Skin epidermis (tissue), 12 donors: ENCODE data around the gene ZSCAN4.

ENCODE experiments used
- H3K27ac ChIP-seq, 21 experiments: fragments of 200-600 bp; sonication (generic) in 11 of 21; one replicate each; pipeline ENCODE4 v1.5.0; 2020; ENCODE audit warnings: mild to moderate bottlenecking in 3 of 21, inconsistent platforms in 2 of 21, moderate library complexity in 2 of 21
- H3K4me3 ChIP-seq, 7 experiments: fragments of 200-600 bp; sonication (generic) in 2 of 7; one replicate each; pipeline ENCODE4 v1.5.0; 2020; ENCODE audit warnings: inconsistent platforms in 2 of 7, mild to moderate bottlenecking in 2 of 7, moderate library complexity in 1 of 7

Gene ZSCAN4, protein sequence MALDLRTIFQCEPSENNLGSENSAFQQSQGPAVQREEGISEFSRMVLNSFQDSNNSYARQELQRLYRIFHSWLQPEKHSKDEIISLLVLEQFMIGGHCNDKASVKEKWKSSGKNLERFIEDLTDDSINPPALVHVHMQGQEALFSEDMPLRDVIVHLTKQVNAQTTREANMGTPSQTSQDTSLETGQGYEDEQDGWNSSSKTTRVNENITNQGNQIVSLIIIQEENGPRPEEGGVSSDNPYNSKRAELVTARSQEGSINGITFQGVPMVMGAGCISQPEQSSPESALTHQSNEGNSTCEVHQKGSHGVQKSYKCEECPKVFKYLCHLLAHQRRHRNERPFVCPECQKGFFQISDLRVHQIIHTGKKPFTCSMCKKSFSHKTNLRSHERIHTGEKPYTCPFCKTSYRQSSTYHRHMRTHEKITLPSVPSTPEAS

DNA sequence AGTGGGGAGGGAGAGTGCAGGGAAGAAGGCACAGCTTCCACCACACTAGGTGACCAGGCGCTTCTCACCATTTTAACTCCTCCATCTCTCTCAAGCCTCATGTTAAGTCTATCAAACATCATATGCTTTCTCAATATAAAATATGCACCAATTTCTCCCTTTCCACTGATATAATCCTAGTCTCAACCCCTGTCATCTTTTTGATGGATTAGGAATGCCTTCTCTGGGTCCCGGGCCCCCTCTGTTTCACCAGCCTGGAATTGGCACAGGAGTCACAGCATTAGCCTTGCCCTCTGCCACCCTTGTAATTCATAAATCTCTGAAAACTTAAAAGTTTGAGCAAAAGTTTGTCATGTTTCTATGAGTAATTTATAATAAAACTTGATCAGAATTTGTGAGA, at the start of gene ZSCAN4:
Gene ZSCAN4, plus strand, starts transcription at position 301 of the 400 bp plus-strand sequence. CDS start 7,211 bp downstream, outside the sequence.
- no peak within 1 kb of the TSS for H3K4me3 ChIP-seq
- H3K27ac ChIP-seq: no peak within 1 kb of the TSS

DNA sequence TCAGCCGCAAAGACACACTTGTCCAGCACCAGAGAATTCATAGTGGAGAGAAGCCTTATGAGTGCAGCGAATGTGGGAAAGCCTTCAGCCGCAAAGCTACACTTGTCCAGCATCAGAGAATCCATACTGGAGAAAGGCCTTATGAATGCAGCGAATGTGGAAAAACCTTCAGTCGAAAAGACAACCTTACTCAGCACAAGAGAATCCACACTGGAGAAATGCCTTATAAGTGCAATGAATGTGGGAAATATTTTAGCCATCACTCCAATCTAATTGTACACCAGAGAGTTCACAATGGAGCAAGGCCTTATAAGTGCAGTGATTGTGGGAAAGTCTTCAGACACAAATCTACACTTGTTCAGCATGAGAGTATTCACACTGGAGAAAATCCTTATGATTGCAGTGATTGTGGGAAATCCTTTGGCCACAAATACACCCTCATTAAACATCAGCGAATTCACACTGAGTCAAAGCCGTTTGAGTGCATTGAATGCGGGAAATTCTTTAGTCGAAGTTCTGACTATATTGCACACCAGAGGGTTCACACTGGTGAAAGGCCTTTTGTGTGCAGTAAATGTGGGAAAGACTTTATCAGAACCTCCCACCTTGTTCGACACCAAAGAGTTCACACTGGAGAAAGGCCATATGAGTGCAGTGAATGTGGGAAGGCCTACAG, 47.9 kb upstream of the ZSCAN4 start:
- no peak overlapping the region for H3K27ac ChIP-seq
- H3K4me3 ChIP-seq: no peak overlapping the region

DNA sequence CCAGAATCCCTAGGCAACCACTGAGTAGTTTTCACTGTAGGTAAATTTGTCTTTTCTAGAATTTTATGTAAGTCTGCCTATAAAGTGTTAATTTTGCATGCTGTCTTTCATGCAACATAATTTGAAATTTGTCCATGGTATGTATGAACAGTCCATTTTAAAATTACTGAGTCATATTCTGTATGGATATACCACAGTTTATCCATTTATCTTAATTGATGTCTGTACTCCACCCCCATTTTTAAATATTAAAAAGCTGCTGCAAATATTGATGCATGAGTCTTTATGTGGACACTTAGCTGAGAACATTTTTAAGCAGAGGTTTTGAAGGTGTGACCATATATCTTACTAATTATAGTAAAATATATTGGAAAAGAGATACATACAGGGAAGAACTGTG, 45.6 kb upstream of the ZSCAN4 start:
- Histone ChIP-seq H3K4me3 (no peak overlapping the region), H3K27ac (no peak overlapping the region)

DNA sequence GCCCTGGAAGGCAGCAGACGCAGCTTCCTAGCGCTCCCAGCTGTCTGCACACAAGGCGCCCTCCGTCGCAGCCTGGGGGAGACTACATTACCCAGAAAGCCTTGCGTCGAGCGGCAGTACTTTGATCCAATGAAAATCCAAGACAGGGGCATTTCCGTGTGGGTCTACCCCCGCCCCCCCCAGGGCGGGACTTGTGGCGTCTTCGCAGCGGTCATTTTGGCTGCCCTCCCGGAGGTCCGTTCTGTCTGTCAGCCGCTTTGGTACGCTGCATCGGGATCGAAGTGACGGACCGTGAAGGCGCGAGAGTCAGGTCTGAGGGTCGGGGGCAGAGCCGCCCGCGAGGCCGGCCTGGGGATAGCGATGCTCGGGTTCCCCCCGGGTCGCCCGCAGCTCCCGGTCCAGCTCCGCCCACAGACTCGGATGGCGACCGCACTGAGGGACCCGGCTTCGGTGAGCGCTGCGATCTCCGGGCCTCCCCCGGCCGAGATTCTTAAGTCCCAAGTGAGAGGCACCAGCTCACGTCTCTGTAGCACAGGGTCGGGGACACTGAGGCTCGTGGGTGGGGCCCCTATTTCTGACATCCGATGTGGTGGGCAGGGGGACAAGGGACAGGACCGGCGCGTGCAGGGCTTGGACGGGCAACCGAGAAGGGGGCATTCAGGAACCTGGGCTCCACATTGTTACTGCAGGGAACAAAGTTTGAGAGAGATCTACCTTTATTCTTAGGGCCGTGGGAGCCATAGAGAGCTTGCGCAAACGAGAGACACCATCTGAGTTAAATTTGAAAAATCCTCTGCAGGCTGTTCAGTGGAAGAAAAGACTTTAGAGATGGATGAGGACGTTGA, 35.5 kb upstream of the ZSCAN4 start, which contains the start of gene ZNF211:
Gene ZNF211, plus strand, starts transcription at position 182 of the 845 bp plus-strand sequence. Its CDS starts 179 bp downstream, at position 361.
- Histone ChIP-seq H3K4me3 (peak within 1 kb of the TSS; percentile 68 to 98 (median 91)), H3K27ac (peak within 1 kb of the TSS in 20 of 21 experiments; percentile 49 to 87 (median 78))

DNA sequence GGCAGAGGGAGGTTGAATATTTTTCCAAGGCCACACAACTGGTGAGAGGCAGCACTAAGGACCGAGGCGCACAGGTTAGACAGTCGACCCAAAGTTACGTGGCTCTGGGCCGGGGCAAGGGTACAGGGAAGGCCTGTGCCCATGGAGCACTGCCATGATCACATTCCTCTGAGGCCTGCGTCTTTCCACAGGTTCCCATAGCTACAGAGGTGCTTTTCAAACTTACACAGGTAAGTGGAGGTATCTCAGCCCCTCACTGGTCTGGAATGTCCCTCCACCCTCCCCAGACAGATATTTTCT, 35.0 kb upstream of the ZSCAN4 start:
- Histone ChIP-seq H3K27ac (peak overlapping the region in 8 of 21 experiments; percentile 70 to 87 (median 79)), H3K4me3 (peak overlapping the region; percentile 68 to 98 (median 91))

DNA sequence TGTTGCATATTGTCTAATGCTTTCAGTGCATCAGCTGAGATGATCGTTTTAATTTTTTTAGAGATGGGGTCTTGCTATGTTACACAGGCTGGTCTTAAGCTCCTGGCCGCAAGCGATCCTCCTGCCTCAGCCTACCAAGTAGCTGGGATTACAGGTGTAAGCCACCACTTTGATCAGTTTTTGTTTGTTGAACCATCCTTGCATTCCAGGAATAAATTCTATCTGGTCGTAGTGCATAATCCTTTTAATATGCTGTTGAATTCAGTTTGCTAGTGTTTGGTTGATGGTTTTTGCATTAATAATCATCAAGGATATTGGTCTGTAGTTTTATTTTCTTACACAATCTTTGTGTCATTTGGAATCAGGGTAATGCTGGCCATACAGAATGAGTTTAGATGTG, 31.4 kb upstream of the ZSCAN4 start:
- Histone ChIP-seq H3K27ac (no peak overlapping the region), H3K4me3 (no peak overlapping the region)

DNA sequence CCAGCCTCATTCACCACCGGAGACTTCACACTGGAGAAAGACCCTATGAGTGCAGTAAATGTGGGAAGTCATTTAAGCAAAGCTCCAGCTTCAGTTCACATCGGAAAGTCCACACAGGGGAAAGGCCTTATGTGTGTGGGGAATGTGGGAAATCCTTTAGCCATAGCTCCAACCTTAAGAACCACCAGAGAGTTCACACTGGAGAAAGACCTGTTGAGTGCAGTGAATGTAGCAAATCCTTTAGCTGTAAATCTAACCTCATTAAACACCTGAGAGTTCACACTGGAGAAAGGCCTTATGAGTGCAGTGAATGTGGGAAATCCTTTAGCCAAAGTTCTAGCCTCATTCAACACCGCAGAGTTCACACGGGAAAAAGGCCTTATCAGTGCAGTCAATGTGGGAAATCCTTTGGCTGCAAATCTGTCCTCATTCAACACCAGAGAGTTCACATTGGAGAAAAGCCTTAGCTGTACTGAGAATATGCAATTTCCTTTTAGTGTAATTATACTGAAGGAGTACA, 27.0 kb upstream of the ZSCAN4 start:
- Histone ChIP-seq H3K4me3 (no peak overlapping the region), H3K27ac (peak overlapping the region in 1 of 21 experiments; percentile 22)

DNA sequence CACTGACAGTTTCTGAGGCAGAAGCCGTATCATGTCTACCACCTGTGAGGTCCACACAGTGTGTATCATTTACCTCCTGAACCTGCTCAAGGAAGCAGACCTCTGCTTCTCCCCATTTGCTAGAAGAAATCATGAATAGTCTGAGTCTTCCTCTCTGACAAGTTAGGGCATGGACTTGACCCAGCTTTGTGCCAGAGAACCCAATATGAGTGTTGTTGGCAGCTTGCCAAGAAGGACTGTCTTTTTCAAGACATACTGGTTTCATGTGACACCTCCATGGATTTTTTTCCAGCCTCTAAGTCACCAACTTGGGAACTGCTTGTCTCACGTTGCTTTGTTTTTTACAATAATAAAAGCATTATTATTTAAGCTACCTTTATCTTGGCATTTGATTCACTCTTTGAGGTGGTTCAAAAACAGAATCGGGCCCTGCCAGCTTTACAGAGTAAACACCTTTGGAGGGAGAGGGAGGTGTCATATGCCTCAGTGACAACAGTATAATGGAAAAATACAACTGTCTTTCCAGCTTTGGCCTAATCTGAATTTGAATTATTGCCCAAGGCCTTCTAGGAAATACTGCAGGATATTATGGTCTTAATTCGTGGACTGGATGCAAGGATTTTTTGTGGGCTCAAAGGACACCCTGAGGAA, 26.2 kb upstream of the ZSCAN4 start:
- H3K27ac ChIP-seq: peak overlapping the region in 1 of 21 experiments; percentile 22
- no peak overlapping the region for H3K4me3 ChIP-seq

DNA sequence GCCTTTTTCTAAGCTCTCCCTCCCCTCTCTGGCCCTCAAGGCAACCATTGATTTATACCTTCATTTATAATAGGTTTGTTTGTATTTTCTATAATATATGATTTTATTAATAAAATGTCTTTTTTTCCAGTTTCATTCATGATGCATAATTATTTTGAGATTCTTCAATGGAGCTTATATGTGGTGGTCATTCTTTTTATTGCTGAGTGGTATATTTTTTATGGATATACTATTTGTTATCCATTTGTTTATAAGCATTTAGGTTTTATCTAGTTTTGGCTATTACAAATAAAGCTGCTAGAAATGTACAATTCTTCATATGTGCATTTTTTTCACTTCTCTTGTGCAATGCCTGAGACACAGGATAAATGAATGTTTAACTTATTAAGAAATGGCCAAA, 25.0 kb upstream of the ZSCAN4 start:
- no peak overlapping the region for H3K4me3 ChIP-seq
- no peak overlapping the region for H3K27ac ChIP-seq

DNA sequence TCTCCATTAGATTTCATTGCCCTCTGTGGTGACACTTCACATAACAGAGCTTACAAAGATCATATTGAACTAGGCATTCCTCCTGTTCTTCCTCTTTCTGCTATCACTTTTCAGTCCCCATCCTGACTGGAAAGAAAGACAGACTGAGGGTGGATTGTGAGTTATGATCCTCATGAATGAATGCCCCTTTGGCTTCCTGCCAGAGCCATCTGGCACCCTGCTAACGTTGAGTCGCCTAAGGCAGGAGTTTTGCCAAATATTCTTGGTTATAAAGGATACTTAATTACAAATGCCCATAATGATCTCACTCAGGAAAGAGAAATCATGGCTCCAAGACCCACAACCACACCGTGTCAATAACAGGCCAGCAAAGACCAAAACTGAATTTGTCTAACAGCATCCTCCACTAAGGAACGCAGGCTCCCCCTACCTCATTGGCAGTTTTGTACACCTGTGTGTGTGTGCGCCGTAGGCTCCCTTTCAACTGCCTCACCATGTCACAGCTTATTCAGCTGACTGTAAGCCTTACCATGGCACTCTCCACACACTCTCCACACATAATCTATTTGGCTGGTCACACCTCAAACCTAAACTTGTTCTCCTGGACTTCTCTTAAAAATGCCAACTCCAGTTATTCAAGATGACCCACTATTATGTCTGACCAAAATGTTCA, 20.3 kb upstream of the ZSCAN4 start:
- Histone ChIP-seq H3K27ac (no peak overlapping the region), H3K4me3 (no peak overlapping the region)

DNA sequence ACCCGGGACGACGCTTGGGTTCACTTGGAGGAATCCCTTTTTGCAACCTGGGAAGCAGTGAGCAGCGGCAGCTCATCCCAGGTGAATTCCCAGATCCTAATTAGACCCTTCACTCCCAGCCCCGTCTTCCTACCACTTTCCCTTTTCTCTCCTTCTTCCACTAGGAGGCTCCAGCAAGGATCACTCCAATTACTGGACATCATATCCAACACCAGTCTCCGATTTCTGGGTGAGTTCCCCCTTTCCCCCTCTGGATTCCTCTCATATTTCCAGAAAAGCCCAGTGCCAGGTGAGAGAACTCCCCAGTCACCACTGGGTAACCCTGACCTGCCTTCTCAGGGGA, 17.1 kb upstream of the ZSCAN4 start:
- H3K27ac ChIP-seq: peak overlapping the region in 2 of 21 experiments; percentile 11 to 33
- H3K4me3 ChIP-seq: peak overlapping the region in 2 of 7 experiments; percentile 2 to 12

DNA sequence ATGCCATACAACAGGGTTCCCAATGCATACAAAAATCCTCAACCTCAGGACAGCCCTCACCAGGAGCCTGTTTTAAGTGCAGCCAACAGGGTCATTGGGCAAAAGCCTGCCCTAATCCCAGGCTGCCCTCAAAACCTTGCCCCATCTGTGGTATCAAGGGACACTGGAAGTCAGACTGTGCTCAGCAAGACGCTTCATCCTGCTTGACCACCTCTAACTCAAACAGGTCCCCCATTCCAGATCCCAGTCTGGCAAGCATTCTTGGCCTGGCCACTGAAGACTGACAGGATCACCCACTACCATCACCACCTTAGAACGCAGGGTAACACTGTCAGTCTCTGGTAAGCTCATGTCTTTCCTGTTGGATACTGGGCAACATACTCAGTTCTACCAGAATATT, 15.0 kb upstream of the ZSCAN4 start:
- Histone ChIP-seq H3K27ac (no peak overlapping the region), H3K4me3 (no peak overlapping the region)

DNA sequence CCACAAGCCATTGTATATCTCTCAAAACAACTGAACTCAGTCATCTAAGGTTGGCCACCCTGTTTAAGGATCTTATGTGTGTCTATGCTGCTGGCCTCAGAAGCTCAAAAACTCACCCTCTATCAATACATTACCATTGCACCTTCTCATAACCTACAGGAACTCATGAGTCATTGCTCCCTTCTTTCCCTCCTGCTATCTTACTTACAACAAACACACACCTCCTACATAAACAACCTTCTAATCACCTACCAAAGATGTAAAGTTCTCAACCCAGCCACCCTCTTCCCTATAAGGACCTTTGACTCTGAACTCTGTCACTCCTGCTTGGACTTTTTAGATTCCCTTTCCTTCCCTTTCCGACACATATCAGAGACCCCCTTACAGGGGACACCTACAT, 13.3 kb upstream of the ZSCAN4 start:
- H3K4me3 ChIP-seq: no peak overlapping the region
- no peak overlapping the region for H3K27ac ChIP-seq

DNA sequence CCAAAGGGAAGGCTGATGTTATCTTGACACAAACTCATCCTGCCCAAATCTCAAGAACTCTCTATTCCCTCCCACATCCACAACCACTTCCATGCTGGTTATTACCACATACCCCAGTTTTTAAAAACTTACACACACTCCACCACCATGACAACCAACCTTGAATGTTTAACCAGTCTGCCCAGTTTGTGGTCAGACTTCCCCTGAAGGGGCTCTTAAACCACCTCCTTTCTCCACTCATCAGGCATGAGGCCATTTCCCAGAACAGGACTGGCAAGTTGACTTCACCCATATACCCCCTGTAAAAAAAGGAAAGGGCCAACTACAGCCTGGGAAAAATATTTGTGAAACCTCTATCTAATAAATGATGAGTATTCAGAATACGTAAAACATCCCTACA, 12.4 kb upstream of the ZSCAN4 start:
- Histone ChIP-seq H3K4me3 (no peak overlapping the region), H3K27ac (no peak overlapping the region)

DNA sequence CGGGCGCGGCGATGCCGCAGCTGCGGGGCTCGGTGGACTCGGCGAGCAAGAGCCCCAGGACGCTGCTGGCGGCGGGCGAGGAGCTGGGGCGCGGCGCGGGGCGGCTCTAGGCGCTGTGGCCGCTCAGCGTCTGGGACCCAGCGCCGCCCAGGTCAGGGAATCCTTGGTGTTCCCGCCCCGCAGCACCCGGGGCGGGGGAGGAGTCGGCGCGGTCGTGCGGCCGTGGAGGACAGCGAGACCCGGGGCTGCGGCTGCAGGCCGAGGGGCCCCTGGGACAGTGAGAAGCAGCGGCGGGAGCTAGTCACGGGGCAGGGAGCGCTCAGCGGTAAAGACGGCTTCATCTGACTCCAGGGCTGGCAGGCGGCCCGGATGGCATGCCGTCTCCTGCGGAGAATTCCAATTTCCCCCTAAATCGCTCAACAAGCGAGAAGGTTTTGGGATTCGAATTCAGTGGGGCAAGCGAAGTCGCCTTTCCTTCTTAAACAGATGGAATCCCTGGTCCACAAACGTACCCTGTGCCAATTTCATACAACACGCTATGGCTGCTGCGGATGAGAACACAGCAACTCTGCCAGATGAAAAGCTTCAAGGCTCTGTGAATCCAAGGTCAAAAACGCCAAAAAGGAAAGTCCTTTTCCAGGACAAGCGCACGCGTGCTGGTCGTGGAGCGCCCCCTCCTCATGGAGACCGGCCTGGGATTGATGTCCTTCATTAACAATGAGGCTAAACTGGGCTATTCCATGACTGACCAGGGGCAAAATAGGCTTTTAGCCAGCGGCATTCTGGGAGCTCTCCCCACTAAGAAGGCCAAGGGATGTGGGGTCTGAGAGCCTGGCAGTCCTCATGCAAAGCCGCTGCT, 4.2 kb upstream of the ZSCAN4 start:
- Histone ChIP-seq H3K27ac (peak overlapping the region in 8 of 21 experiments; percentile 1 to 58 (median 36)), H3K4me3 (peak overlapping the region; percentile 40 to 51 (median 41))

DNA sequence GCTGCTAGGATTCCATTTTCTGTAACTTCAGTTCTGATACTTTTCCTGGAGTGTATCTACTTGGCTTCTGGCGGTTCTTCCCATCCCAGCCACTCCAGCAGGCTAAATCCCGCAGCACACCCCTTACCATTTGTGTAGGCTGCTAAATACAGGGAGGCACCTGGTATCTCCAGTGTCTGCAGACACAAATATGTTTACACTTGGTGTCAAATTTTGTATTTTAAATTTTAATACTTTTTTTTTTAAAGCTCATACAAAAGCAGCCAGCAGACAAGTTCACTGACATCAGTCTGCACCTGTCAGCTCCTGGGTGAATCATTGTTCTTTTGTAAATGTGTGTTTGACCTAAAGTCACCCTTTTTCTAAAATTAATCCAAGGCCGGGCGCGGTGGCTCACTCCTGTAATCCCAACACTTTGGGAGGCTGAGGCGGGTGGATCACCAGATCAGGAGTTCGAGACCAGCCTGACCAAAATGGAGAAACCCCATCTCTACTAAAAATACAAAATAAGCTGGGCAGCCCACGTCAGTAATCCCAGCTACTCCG, 3.4 kb upstream of the ZSCAN4 start:
- Histone ChIP-seq H3K4me3 (no peak overlapping the region), H3K27ac (no peak overlapping the region)

DNA sequence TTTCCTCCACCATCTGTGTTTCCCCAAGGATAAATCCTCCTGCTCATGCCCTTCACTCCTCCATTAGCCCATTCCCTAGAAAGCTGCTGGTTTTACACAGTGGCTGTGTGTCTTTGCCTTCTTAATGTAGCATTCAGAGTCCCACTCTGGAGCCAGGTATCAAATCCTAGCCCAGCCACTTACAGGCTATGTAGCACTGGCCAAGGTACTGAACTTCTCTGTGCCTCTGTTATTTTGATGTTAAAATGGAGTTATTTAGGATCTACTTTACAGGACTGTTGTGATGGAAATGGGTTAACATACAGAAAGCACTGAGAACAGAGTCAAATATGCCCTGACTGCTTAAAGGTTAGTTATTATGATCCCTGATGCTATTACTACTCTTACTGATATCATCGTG, 1.5 kb upstream of the ZSCAN4 start:
- Histone ChIP-seq H3K4me3 (no peak overlapping the region), H3K27ac (no peak overlapping the region)
